Measurements from ENCODE around the gene COX6B2.

Gene COX6B2

GRCh38 chr19:55365245-55365644 is 10.7 kb upstream of the COX6B2 start:
- Histone ChIP-seq H3K18ac (ENCODE audit: low read length) (peak overlapping the region; percentile 28), H3K36me3 (replicated peaks in 1 of 2; ENCODE audit: control insufficient read depth in 2 of 2, insufficient read depth in 2 of 2, low read length in 2 of 2) (no peaks in the 10 kb centered on the region), H2AK5ac (ENCODE audit: low read depth, low read length) (peak overlapping the region; percentile 75), H4K91ac (ENCODE audit: low read depth, low read length, poor library complexity) (no peak overlapping the region), H3K4ac (ENCODE audit: low read length) (no peak overlapping the region), H3K4me3 (ENCODE audit: low read length in 2 of 2) (no peak overlapping the region), H3K79me1 (ENCODE audit: low read depth, low read length) (no peaks in the 10 kb centered on the region), H2BK120ac (ENCODE audit: low read depth, low read length) (no peak overlapping the region), H3K27ac (replicated peaks; ENCODE audit: low read length) (no peak overlapping the region), H4K8ac (ENCODE audit: low read depth, low read length) (no peak overlapping the region), H3K23ac (ENCODE audit: low read depth, low read length, poor library complexity) (no peak overlapping the region), H3K9ac (ENCODE audit: low read depth, low read length, poor library complexity) (no peak overlapping the region), H3K4me1 (ENCODE audit: control insufficient read depth in 2 of 2, insufficient read depth in 1 of 2, low read depth in 1 of 2, low read length in 2 of 2) (peaks cover 9 to 11% of the 10 kb centered on the region in 2 donors), H2BK12ac (ENCODE audit: low read length) (no peak overlapping the region), H3K9me3 (replicated peaks in 1 of 2; ENCODE audit: control insufficient read depth in 2 of 2, insufficient read depth in 1 of 2, low read depth in 1 of 2, low read length in 2 of 2) (no peaks in the 10 kb centered on the region), H2BK15ac (ENCODE audit: low read length) (no peak overlapping the region), H3K14ac (ENCODE audit: low read length) (no peak overlapping the region), H3K27me3 (ENCODE audit: control insufficient read depth in 3 of 3, insufficient read depth in 3 of 3, low read depth in 1 of 3, low read length in 3 of 3) (peaks cover 0 to 20% (median 12%) of the 10 kb centered on the region in 3 experiments), H3K4me2 (ENCODE audit: insufficient read depth, low read length, poor library complexity, severe bottlenecking) (no peak overlapping the region), H2BK5ac (ENCODE audit: low read length) (no peak overlapping the region), H2AFZ (ENCODE audit: low read length) (no peak overlapping the region)
- WGBS, 2 donors (ENCODE audit: extremely low coverage in 2 of 2, insufficient read length in 2 of 2, insufficient replicate concordance in 1 of 2), result no CpG with 5 or more reads among the region's 8 CpGs
- DNase-seq (ENCODE audit: low spot score), result no peak

GRCh38 chr19:55362990-55363716 is 8.6 kb upstream of the COX6B2 start, which contains the start of gene GARIN5B:
Gene GARIN5B (minus strand): TSS chr19:55363260. CDS start chr19:55363066, 194 bp downstream.
- Histone ChIP-seq H2BK5ac (ENCODE audit: low read length) (peak within 1 kb of the TSS; percentile 5), H3K4me3 (ENCODE audit: low read length in 2 of 2) (no peak within 1 kb of the TSS), H2BK15ac (ENCODE audit: low read length) (peak within 1 kb of the TSS; percentile 100), H3K36me3 (replicated peaks in 1 of 2; ENCODE audit: control insufficient read depth in 2 of 2, insufficient read depth in 2 of 2, low read length in 2 of 2) (no peaks in the 10 kb centered on the region), H2BK120ac (ENCODE audit: low read depth, low read length) (peak within 1 kb of the TSS; percentile 91), H3K27me3 (ENCODE audit: control insufficient read depth in 3 of 3, insufficient read depth in 3 of 3, low read depth in 1 of 3, low read length in 3 of 3) (peaks cover 0 to 7% (median 1%) of the 10 kb centered on the region in 3 experiments), H3K27ac (replicated peaks; ENCODE audit: low read length) (no peak within 1 kb of the TSS), H3K4me2 (ENCODE audit: insufficient read depth, low read length, poor library complexity, severe bottlenecking) (no peak within 1 kb of the TSS), H3K9ac (ENCODE audit: low read depth, low read length, poor library complexity) (peak within 1 kb of the TSS; percentile 44), H3K4me1 (ENCODE audit: control insufficient read depth in 2 of 2, insufficient read depth in 1 of 2, low read depth in 1 of 2, low read length in 2 of 2) (peaks cover 7 to 11% of the 10 kb centered on the region in 2 donors), H3K4ac (ENCODE audit: low read length) (peak within 1 kb of the TSS; percentile 38), H2AK5ac (ENCODE audit: low read depth, low read length) (peak within 1 kb of the TSS; percentile 90), H3K18ac (ENCODE audit: low read length) (peak within 1 kb of the TSS; percentile 97), H3K79me1 (ENCODE audit: low read depth, low read length) (no peaks in the 10 kb centered on the region), H4K8ac (ENCODE audit: low read depth, low read length) (peak within 1 kb of the TSS; percentile 7), H4K91ac (ENCODE audit: low read depth, low read length, poor library complexity) (no peak within 1 kb of the TSS), H3K14ac (ENCODE audit: low read length) (peak within 1 kb of the TSS; percentile 25), H3K23ac (ENCODE audit: low read depth, low read length, poor library complexity) (peak within 1 kb of the TSS; percentile 35), H2BK12ac (ENCODE audit: low read length) (peak within 1 kb of the TSS; percentile 95), H2AFZ (ENCODE audit: low read length) (peak within 1 kb of the TSS; percentile 80), H3K9me3 (replicated peaks in 1 of 2; ENCODE audit: control insufficient read depth in 2 of 2, insufficient read depth in 1 of 2, low read depth in 1 of 2, low read length in 2 of 2) (no peaks in the 10 kb centered on the region)
- no peak for DNase-seq (ENCODE audit: low spot score)
- no CpG with 5 or more reads among the region's 27 CpGs for WGBS, 2 donors (ENCODE audit: extremely low coverage in 2 of 2, insufficient read length in 2 of 2, insufficient replicate concordance in 1 of 2)

- peak overlapping the region; percentile 7 for H4K8ac ChIP-seq (ENCODE audit: low read depth, low read length)
- peaks cover 0 to 9% (median 1%) of the 10 kb centered on the region in 3 experiments for H3K27me3 ChIP-seq (ENCODE audit: control insufficient read depth in 3 of 3, insufficient read depth in 3 of 3, low read depth in 1 of 3, low read length in 3 of 3)
- H3K18ac ChIP-seq (ENCODE audit: low read length), result peak overlapping the region; percentile 97
- H2BK15ac ChIP-seq (ENCODE audit: low read length), result peak overlapping the region; percentile 100
- H2BK5ac ChIP-seq (ENCODE audit: low read length), result peak overlapping the region; percentile 5
- peak overlapping the region; percentile 91 for H2BK120ac ChIP-seq (ENCODE audit: low read depth, low read length)
- no peaks in the 10 kb centered on the region for H3K79me1 ChIP-seq (ENCODE audit: low read depth, low read length)
- peak overlapping the region; percentile 90 for H2AK5ac ChIP-seq (ENCODE audit: low read depth, low read length)
- peaks cover 7 to 11% of the 10 kb centered on the region in 2 donors for H3K4me1 ChIP-seq (ENCODE audit: control insufficient read depth in 2 of 2, insufficient read depth in 1 of 2, low read depth in 1 of 2, low read length in 2 of 2)
- no peak overlapping the region for H3K27ac ChIP-seq (replicated peaks; ENCODE audit: low read length)
- WGBS, 2 donors (ENCODE audit: extremely low coverage in 2 of 2, insufficient read length in 2 of 2, insufficient replicate concordance in 1 of 2), result no CpG with 5 or more reads among the region's 38 CpGs
- no peaks in the 10 kb centered on the region for H3K36me3 ChIP-seq (replicated peaks in 1 of 2; ENCODE audit: control insufficient read depth in 2 of 2, insufficient read depth in 2 of 2, low read length in 2 of 2)
- peak overlapping the region; percentile 95 for H2BK12ac ChIP-seq (ENCODE audit: low read length)
- H3K4me3 ChIP-seq (ENCODE audit: low read length in 2 of 2), result no peak overlapping the region
- H3K14ac ChIP-seq (ENCODE audit: low read length), result peak overlapping the region; percentile 25
- H3K4ac ChIP-seq (ENCODE audit: low read length), result peak overlapping the region; percentile 38
- no peak overlapping the region for H3K4me2 ChIP-seq (ENCODE audit: insufficient read depth, low read length, poor library complexity, severe bottlenecking)
- H3K9ac ChIP-seq (ENCODE audit: low read depth, low read length, poor library complexity), result peak overlapping the region; percentile 44
- no peaks in the 10 kb centered on the region for H3K9me3 ChIP-seq (replicated peaks in 1 of 2; ENCODE audit: control insufficient read depth in 2 of 2, insufficient read depth in 1 of 2, low read depth in 1 of 2, low read length in 2 of 2)
- no peak for DNase-seq (ENCODE audit: low spot score)
- peak overlapping the region; percentile 80 for H2AFZ ChIP-seq (ENCODE audit: low read length)
- no peak overlapping the region for H4K91ac ChIP-seq (ENCODE audit: low read depth, low read length, poor library complexity)
- peak overlapping the region; percentile 35 for H3K23ac ChIP-seq (ENCODE audit: low read depth, low read length, poor library complexity)
These were observed 7.9 kb upstream of the COX6B2 start for GRCh38 chr19:55362174-55362989.

GRCh38 chr19:55360902-55361301 is 6.4 kb upstream of the COX6B2 start:
- no peak overlapping the region for H2AFZ ChIP-seq (ENCODE audit: low read length)
- no peak overlapping the region for H2BK12ac ChIP-seq (ENCODE audit: low read length)
- peak overlapping the region; percentile 9 for H2BK15ac ChIP-seq (ENCODE audit: low read length)
- no peaks in the 10 kb centered on the region for H3K36me3 ChIP-seq (replicated peaks in 1 of 2; ENCODE audit: control insufficient read depth in 2 of 2, insufficient read depth in 2 of 2, low read length in 2 of 2)
- H4K8ac ChIP-seq (ENCODE audit: low read depth, low read length), result no peak overlapping the region
- peak overlapping the region; percentile 78 for H2BK5ac ChIP-seq (ENCODE audit: low read length)
- peak overlapping the region; percentile 60 for H3K23ac ChIP-seq (ENCODE audit: low read depth, low read length, poor library complexity)
- peak overlapping the region; percentile 84 for H2AK5ac ChIP-seq (ENCODE audit: low read depth, low read length)
- H4K91ac ChIP-seq (ENCODE audit: low read depth, low read length, poor library complexity), result no peak overlapping the region
- no peak overlapping the region for H2BK120ac ChIP-seq (ENCODE audit: low read depth, low read length)
- H3K18ac ChIP-seq (ENCODE audit: low read length), result peak overlapping the region; percentile 28
- WGBS, 2 donors (ENCODE audit: extremely low coverage in 2 of 2, insufficient read length in 2 of 2, insufficient replicate concordance in 1 of 2), result no CpG with 5 or more reads among the region's 16 CpGs
- H3K4me2 ChIP-seq (ENCODE audit: insufficient read depth, low read length, poor library complexity, severe bottlenecking), result no peak overlapping the region
- no peak overlapping the region for H3K4me3 ChIP-seq (ENCODE audit: low read length in 2 of 2)
- peaks cover 0 to 24% (median 10%) of the 10 kb centered on the region in 3 experiments for H3K27me3 ChIP-seq (ENCODE audit: control insufficient read depth in 3 of 3, insufficient read depth in 3 of 3, low read depth in 1 of 3, low read length in 3 of 3)
- H3K9ac ChIP-seq (ENCODE audit: low read depth, low read length, poor library complexity), result no peak overlapping the region
- peaks cover 7 to 11% of the 10 kb centered on the region in 2 donors for H3K4me1 ChIP-seq (ENCODE audit: control insufficient read depth in 2 of 2, insufficient read depth in 1 of 2, low read depth in 1 of 2, low read length in 2 of 2)
- H3K27ac ChIP-seq (replicated peaks; ENCODE audit: low read length), result no peak overlapping the region
- no peaks in the 10 kb centered on the region for H3K9me3 ChIP-seq (replicated peaks in 1 of 2; ENCODE audit: control insufficient read depth in 2 of 2, insufficient read depth in 1 of 2, low read depth in 1 of 2, low read length in 2 of 2)
- H3K79me1 ChIP-seq (ENCODE audit: low read depth, low read length), result no peaks in the 10 kb centered on the region
- no peak overlapping the region for H3K4ac ChIP-seq (ENCODE audit: low read length)
- DNase-seq (ENCODE audit: low spot score), result no peak
- no peak overlapping the region for H3K14ac ChIP-seq (ENCODE audit: low read length)
